Endothelial cell of umbilical vein (primary cell): ENCODE measurements around the gene MCL1.

Experiments
- CTCF ChIP-seq, 2 donors: IDR thresholded peaks; 1 replicate in 1 of 2; 2 replicates in 1 of 2; pipeline ENCODE4 v1.5.1; 2011; ENCODE audit warnings: low read length in 2 of 2, mild to moderate bottlenecking in 2 of 2, moderate library complexity in 2 of 2, control low read depth in 1 of 2, inconsistent platforms in 1 of 2, low read depth in 1 of 2; ENCODE audit not compliant: insufficient read depth in 1 of 2; ENCODE audit errors: extremely low read depth in 1 of 2
- EZH2 ChIP-seq: IDR thresholded peaks from 2 replicates; pipeline ENCODE4 v1.6.1; 2012; ENCODE audit warnings: borderline replicate concordance, low read depth, mild to moderate bottlenecking, moderate library complexity, low read length, inconsistent platforms; ENCODE audit not compliant: severe bottlenecking
- FOS ChIP-seq: IDR thresholded peaks from 2 replicates; pipeline ENCODE4 v1.6.1; 2011; ENCODE audit warnings: mild to moderate bottlenecking, low read length, moderate library complexity, borderline replicate concordance; ENCODE audit not compliant: insufficient read depth
- JUN ChIP-seq: IDR thresholded peaks from 2 replicates; pipeline ENCODE4 v1.6.1; 2011; ENCODE audit warnings: borderline replicate concordance, low read depth; ENCODE audit not compliant: insufficient read length, insufficient read depth
- MAX ChIP-seq: IDR thresholded peaks from 2 replicates; pipeline ENCODE4 v1.6.1; 2011; ENCODE audit not compliant: insufficient read depth, insufficient read length
- MYC ChIP-seq: IDR thresholded peaks from one replicate; pipeline ENCODE4 v1.6.1; 2011; ENCODE audit warnings: mild to moderate bottlenecking, low read depth, low read length
- POLR2A ChIP-seq: IDR thresholded peaks from 2 replicates; pipeline ENCODE4 v1.6.1; 2012; ENCODE audit warnings: low read depth, mild to moderate bottlenecking, control low read depth, low read length
- POLR2AphosphoS5 ChIP-seq: IDR thresholded peaks from 2 replicates; pipeline ENCODE4 v1.6.1; 2012; ENCODE audit warnings: low read depth, mild to moderate bottlenecking, control low read depth, low read length, moderate library complexity; ENCODE audit not compliant: insufficient read depth

- TF ChIP-seq CTCF (IDR thresholded peaks at IDR 0.05; ENCODE audit: extremely low read depth in 1 of 2, insufficient read depth in 1 of 2, low read depth in 1 of 2, low read length in 2 of 2) = no peak
- peak; percentile 12 for TF ChIP-seq POLR2AphosphoS5
- TF ChIP-seq EZH2 = no peak
- TF ChIP-seq MYC = no peak
- no peak for TF ChIP-seq POLR2A
- TF ChIP-seq JUN = no peak
- no peak for TF ChIP-seq MAX
- TF ChIP-seq FOS = no peak
Observed at GRCh38 chr1:150550222-150551050, 29.0 kb downstream of the MCL1 start.
